Activated CD4-positive, alpha-beta T cell treated with anti-CD3 and anti-CD28 coated beads for 36 hours (primary cell): ENCODE measurements around the gene SPRR4. TPM values are rescaled to one million over a fixed set of nuclear protein-coding genes. Genes with fewer than 3 reads are reported as not detected.
"Not testable (repeated sequence)": the region's sequence is repeated elsewhere in the genome, so short reads cannot be mapped to it uniquely, and the experiment has no call there.

Experiments
- ATAC-seq: fragments of 200-7000 bp; cut with Tn5 transposase; one replicate; pipeline ENCODE4 v1.10.0; 2021; ENCODE audit warnings: mild to moderate bottlenecking, moderate library complexity
- CTCF ChIA-PET: fragments of 350-600 bp; sonication (Branson Sonifier 250); formaldehyde crosslinking; loops from one replicate; lab custom pipeline; 2021; ENCODE audit warnings: antibody characterized with exemption; lab: Charles Lee
- POLR2A ChIA-PET: fragments of 350-600 bp; sonication (Branson Sonifier 250); formaldehyde crosslinking; loops from one replicate; lab custom pipeline; 2021; ENCODE audit warnings: antibody characterized with exemption, inconsistent platforms; lab: Charles Lee
- DNase-seq: peaks from one replicate; pipeline ENCODE4 v3.0.0-alpha.2; 2020
- H3K27ac Mint-ChIP-seq: one replicate; pipeline ENCODE4 v1.8.0; 2021; ENCODE audit warnings: mixed read lengths
- H3K27me3 Mint-ChIP-seq: one replicate; pipeline ENCODE4 v1.8.0; 2021; ENCODE audit warnings: mixed read lengths
- H3K36me3 Mint-ChIP-seq: one replicate; pipeline ENCODE4 v1.8.0; 2021; ENCODE audit warnings: low read depth, mixed read lengths
- H3K4me1 Mint-ChIP-seq: one replicate; pipeline ENCODE4 v1.8.0; 2021; ENCODE audit warnings: mixed read lengths
- H3K4me3 Mint-ChIP-seq: one replicate; pipeline ENCODE4 v1.8.0; 2021; ENCODE audit warnings: mild to moderate bottlenecking, moderate library complexity, mixed read lengths
- H3K9me3 Mint-ChIP-seq: one replicate; pipeline ENCODE4 v1.8.0; 2021; ENCODE audit warnings: low read depth, mixed read lengths
- intact Hi-C, 2 experiments: fragments of 100-400 bp; cut with DNase I in 1 of 2; cut with micrococcal nuclease in 1 of 2; formaldehyde crosslinking; loops; one replicate each; pipeline versions ENCODE4 v1.14.2 to v1.15.1; 2022 to 2024; cut with DNase I, micrococcal nuclease
- total RNA-seq, 2 experiments: library from RNA; stranded (reverse); gene quantifications; one replicate each; pipeline ENCODE4 v1.2.3, GENCODE V29; 2021

SPRR4 gene
- total RNA-seq, 2 experiments from 2014 or later: not detected

GRCh38 chr1:152993186-152993585 lies 22.7 kb downstream of the SPRR4 start:
- DNase-seq (no peak), ATAC-seq (no peak)
- Mint-ChIP-seq H3K4me1 (no peaks in the 10 kb centered on the region), H3K27me3 (peaks cover 14% of the 10 kb centered on the region), H3K4me3 (no peak overlapping the region), H3K9me3 (no peaks in the 10 kb centered on the region), H3K36me3 (no peaks in the 10 kb centered on the region), H3K27ac (no peak overlapping the region)
- POLR2A ChIA-PET: no interaction called here
- CTCF ChIA-PET: no interaction called here
- intact Hi-C loops: no loop called here

DNA sequence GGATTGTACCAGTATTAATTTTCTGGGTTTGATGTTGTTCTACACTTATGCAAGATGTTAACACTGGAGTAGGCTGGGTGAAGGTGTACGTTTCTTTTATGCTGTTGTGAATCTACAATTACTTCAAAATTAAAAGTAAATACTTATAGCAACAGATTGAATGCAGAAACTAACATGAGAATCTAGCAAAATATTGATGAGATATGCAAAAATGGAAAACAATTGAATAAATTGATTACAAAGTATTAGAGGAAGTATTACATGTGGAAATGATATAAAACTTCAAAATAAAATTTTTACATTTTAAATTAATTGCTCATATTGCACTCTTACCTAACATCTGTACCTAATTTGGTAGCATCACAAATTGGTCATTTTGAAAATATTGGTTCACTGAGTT lies 25.4 kb downstream of the SPRR4 start:
- intact Hi-C loops: no loop called here

GRCh38 chr1:152996633-152997400 lies 26.4 kb downstream of the SPRR4 start:
- Mint-ChIP-seq H3K36me3 (no peaks in the 10 kb centered on the region), H3K4me1 (no peaks in the 10 kb centered on the region), H3K4me3 (no peak overlapping the region), H3K27ac (no peak overlapping the region), H3K27me3 (peaks cover 19% of the 10 kb centered on the region), H3K9me3 (no peaks in the 10 kb centered on the region)
- DNase-seq (no peak), ATAC-seq (no peak)
- ChIA-PET CTCF (interaction anchor here (0.7 to 1.3 kb wide), 2 partner anchors 10 to 28 kb away, joined by 3 read pairs; no protein-coding TSS in a partner anchor), POLR2A (no interaction called here)
- intact Hi-C loops: no loop called here

More for the DNA sequence above, 25.4 kb downstream of the SPRR4 start:
- ATAC-seq (no peak), DNase-seq (no peak)
- Mint-ChIP-seq H3K36me3 (no peaks in the 10 kb centered on the region), H3K4me3 (no peak overlapping the region), H3K27me3 (peaks cover 21% of the 10 kb centered on the region), H3K27ac (no peak overlapping the region), H3K4me1 (no peaks in the 10 kb centered on the region), H3K9me3 (no peaks in the 10 kb centered on the region)
- CTCF ChIA-PET: no interaction called here
- POLR2A ChIA-PET: no interaction called here

- H3K9me3 Mint-ChIP-seq: no peaks in the 10 kb centered on the region
- ChIA-PET CTCF (no interaction called here), POLR2A (no interaction called here)
- ATAC-seq (no peak), DNase-seq (no peak)
- H3K36me3 Mint-ChIP-seq: no peaks in the 10 kb centered on the region
- no peak overlapping the region for H3K27ac Mint-ChIP-seq
- peaks cover 22% of the 10 kb centered on the region for H3K27me3 Mint-ChIP-seq
- H3K4me3 Mint-ChIP-seq: no peak overlapping the region
- intact Hi-C loops: no loop called here
- H3K4me1 Mint-ChIP-seq: no peaks in the 10 kb centered on the region
These were observed 27.5 kb downstream of the SPRR4 start for GRCh38 chr1:152997901-152998300.

- Mint-ChIP-seq H3K4me1 (no peaks in the 10 kb centered on the region), H3K27me3 (peaks cover 22% of the 10 kb centered on the region), H3K27ac (no peak overlapping the region), H3K36me3 (no peaks in the 10 kb centered on the region), H3K4me3 (no peak overlapping the region), H3K9me3 (no peaks in the 10 kb centered on the region)
- ChIA-PET CTCF (interaction anchor here (0.7 kb wide), 1 partner anchor 9 kb away, joined by 3 read pairs; no protein-coding TSS in a partner anchor), POLR2A (no interaction called here)
- no peak for ATAC-seq
- DNase-seq: no peak
- intact Hi-C loops: no loop called here
These were observed 28.0 kb downstream of the SPRR4 start for GRCh38 chr1:152998476-152998875.

- Mint-ChIP-seq H3K36me3 (no peaks in the 10 kb centered on the region), H3K4me1 (no peaks in the 10 kb centered on the region), H3K9me3 (no peaks in the 10 kb centered on the region), H3K27me3 (peaks cover 26% of the 10 kb centered on the region), H3K4me3 (no peak overlapping the region), H3K27ac (no peak overlapping the region)
- intact Hi-C loops: no loop called here
- DNase-seq (no peak), ATAC-seq (no peak)
- POLR2A ChIA-PET: interaction anchor here (0.5 kb wide), 1 partner anchor 15 kb away, joined by 3 read pairs; no protein-coding TSS in a partner anchor
- CTCF ChIA-PET: no interaction called here
These were observed 29.4 kb downstream of the SPRR4 start for GRCh38 chr1:152999818-153000217.

DNA sequence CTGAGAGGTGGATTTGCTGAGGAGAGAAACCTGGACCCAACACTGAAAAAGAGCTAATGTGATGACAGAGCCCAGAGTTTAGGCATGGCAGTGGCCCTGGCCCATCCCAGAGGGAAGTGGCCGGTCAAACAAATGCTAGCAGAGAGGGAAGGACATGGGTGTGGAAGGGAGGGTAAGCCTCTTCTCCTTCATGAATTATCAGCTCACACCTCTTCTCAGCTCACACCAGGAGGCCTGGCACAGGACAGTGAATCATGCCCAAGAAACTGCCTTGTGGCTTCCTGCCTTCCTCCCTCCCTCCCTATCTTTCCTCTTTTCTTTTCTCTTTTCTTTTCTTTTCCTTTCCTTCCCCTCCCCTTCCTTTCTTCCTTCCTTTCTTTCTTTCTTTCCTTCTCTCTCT lies 29.8 kb downstream of the SPRR4 start:
- Mint-ChIP-seq H3K36me3 (no peaks in the 10 kb centered on the region), H3K9me3 (no peaks in the 10 kb centered on the region), H3K4me1 (no peaks in the 10 kb centered on the region), H3K4me3 (no peak overlapping the region), H3K27me3 (peaks cover 26% of the 10 kb centered on the region), H3K27ac (no peak overlapping the region)
- ATAC-seq (no peak), DNase-seq (no peak)
- ChIA-PET POLR2A (interaction anchor here (0.5 kb wide), 1 partner anchor 14 kb away, joined by 3 read pairs; no protein-coding TSS in a partner anchor), CTCF (no interaction called here)
- intact Hi-C loops: no loop called here

GRCh38 chr1:153001382-153001781 lies 30.9 kb downstream of the SPRR4 start, which contains the start of gene SPRR3:
Gene SPRR3, plus strand, starts transcription at chr1:153001749. Its CDS starts 1,272 bp downstream, at chr1:153003021.
- intact Hi-C loops: no loop called here
- POLR2A ChIA-PET: no interaction called here
- no peaks in the 10 kb centered on the region for H3K4me1 Mint-ChIP-seq
- H3K9me3 Mint-ChIP-seq: no peaks in the 10 kb centered on the region
- no peak for ATAC-seq
- no peak within 1 kb of the TSS for H3K27ac Mint-ChIP-seq
- DNase-seq: no peak
- H3K27me3 Mint-ChIP-seq: peaks cover 22% of the 10 kb centered on the region
- CTCF ChIA-PET: no interaction called here
- H3K36me3 Mint-ChIP-seq: no peaks in the 10 kb centered on the region
- no peak within 1 kb of the TSS for H3K4me3 Mint-ChIP-seq

GRCh38 chr1:153011235-153011758 lies 40.8 kb downstream of the SPRR4 start:
- H3K36me3 Mint-ChIP-seq, CTCF ChIA-PET, H3K9me3 Mint-ChIP-seq, H3K4me3 Mint-ChIP-seq, ATAC-seq, POLR2A ChIA-PET, H3K27me3 Mint-ChIP-seq, H3K27ac Mint-ChIP-seq, DNase-seq, H3K4me1 Mint-ChIP-seq, intact Hi-C loops: not testable (repeated sequence)

DNA sequence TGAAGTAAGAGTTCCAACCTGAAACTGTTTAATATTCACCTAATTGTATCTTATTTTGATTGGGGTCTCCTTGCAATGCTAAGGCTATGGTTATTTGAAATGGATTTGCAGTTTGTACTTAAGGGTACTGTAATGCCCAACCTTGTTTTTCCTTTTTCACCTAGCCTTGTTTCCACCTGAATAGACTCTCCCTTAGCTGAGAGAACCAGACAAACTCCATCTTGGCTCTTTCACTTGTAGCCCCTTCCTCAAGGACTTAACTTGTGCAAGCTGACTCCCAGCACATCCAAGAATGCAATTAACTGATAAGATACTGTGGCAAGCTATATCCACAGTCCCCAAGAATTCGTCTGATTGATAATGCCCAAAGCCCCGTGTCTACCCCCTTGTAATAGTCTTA lies 51.4 kb downstream of the SPRR4 start:
- POLR2A ChIA-PET, H3K4me3 Mint-ChIP-seq, ATAC-seq, intact Hi-C loops, H3K4me1 Mint-ChIP-seq, H3K36me3 Mint-ChIP-seq, H3K27ac Mint-ChIP-seq, H3K9me3 Mint-ChIP-seq, DNase-seq: not testable (repeated sequence)
- CTCF ChIA-PET: interaction anchor here (0.5 kb wide), 1 partner anchor 26 kb away, joined by 3 read pairs; no protein-coding TSS in a partner anchor
- peaks cover 35% of the 10 kb centered on the region for H3K27me3 Mint-ChIP-seq
